ENCODE measurements around the gene EIF4G3. TPM values are rescaled to one million over a fixed set of nuclear protein-coding genes. Genes with fewer than 3 reads are reported as not detected.
"Not testable (repeated sequence)": the region's sequence is repeated elsewhere in the genome, so short reads cannot be mapped to it uniquely, and the experiment has no call there.

The EIF4G3 gene
- total RNA-seq, 1 donor from 2014 or later, result 66.0 TPM

- intact Hi-C loops (cut with micrococcal nuclease), result no loop called here
- H3K27me3 Mint-ChIP-seq (ENCODE audit: low read depth), result no peaks in the 10 kb centered on the region
Observed at GRCh38 chr1:21042929-21043605, 133.6 kb downstream of the EIF4G3 start.

GRCh38 chr1:21041541-21041940 lies 135.2 kb downstream of the EIF4G3 start:
- Mint-ChIP-seq H3K9me3 (no peaks in the 10 kb centered on the region), H3K4me1 (ENCODE audit: low read depth) (peaks cover 8% of the 10 kb centered on the region), H3K27me3 (ENCODE audit: low read depth) (no peaks in the 10 kb centered on the region), H3K36me3 (ENCODE audit: low read depth) (peaks cover 25% of the 10 kb centered on the region), H3K4me3 (ENCODE audit: low read depth) (no peak overlapping the region), H3K27ac (no peak overlapping the region)
- DNase-seq (ENCODE audit: low spot score), result no peak
- intact Hi-C loops (cut with micrococcal nuclease), result no loop called here

More at GRCh38 chr1:21042929-21043605, 133.6 kb downstream of the EIF4G3 start:
- Mint-ChIP-seq H3K36me3 (ENCODE audit: low read depth) (peaks cover 25% of the 10 kb centered on the region), H3K27ac (no peak overlapping the region), H3K4me3 (ENCODE audit: low read depth) (no peak overlapping the region), H3K9me3 (no peaks in the 10 kb centered on the region), H3K4me1 (ENCODE audit: low read depth) (peaks cover 8% of the 10 kb centered on the region)
- DNase-seq (ENCODE audit: low spot score), result no peak

- H3K27me3 Mint-ChIP-seq (ENCODE audit: low read depth), result no peaks in the 10 kb centered on the region
- peaks cover 5% of the 10 kb centered on the region for H3K4me1 Mint-ChIP-seq (ENCODE audit: low read depth)
- no peak overlapping the region for H3K4me3 Mint-ChIP-seq (ENCODE audit: low read depth)
- H3K27ac Mint-ChIP-seq, result no peak overlapping the region
- peaks cover 28% of the 10 kb centered on the region for H3K36me3 Mint-ChIP-seq (ENCODE audit: low read depth)
- no peaks in the 10 kb centered on the region for H3K9me3 Mint-ChIP-seq
- intact Hi-C loops (cut with micrococcal nuclease), result no loop called here
- no peak for DNase-seq (ENCODE audit: low spot score)
Observed at GRCh38 chr1:21037091-21037490, 139.6 kb downstream of the EIF4G3 start.

GRCh38 chr1:21035794-21036193 lies 140.9 kb downstream of the EIF4G3 start:
- no peak overlapping the region for H3K27ac Mint-ChIP-seq
- peaks cover 24% of the 10 kb centered on the region for H3K36me3 Mint-ChIP-seq (ENCODE audit: low read depth)
- no peaks in the 10 kb centered on the region for H3K9me3 Mint-ChIP-seq
- intact Hi-C loops (cut with micrococcal nuclease), result no loop called here
- H3K4me3 Mint-ChIP-seq (ENCODE audit: low read depth), result no peak overlapping the region
- no peaks in the 10 kb centered on the region for H3K27me3 Mint-ChIP-seq (ENCODE audit: low read depth)
- H3K4me1 Mint-ChIP-seq (ENCODE audit: low read depth), result peaks cover 4% of the 10 kb centered on the region
- DNase-seq (ENCODE audit: low spot score), result no peak

GRCh38 chr1:21034725-21035628 lies 141.7 kb downstream of the EIF4G3 start:
- H3K36me3 Mint-ChIP-seq (ENCODE audit: low read depth), result peaks cover 26% of the 10 kb centered on the region
- DNase-seq (ENCODE audit: low spot score), result no peak
- no peaks in the 10 kb centered on the region for H3K9me3 Mint-ChIP-seq
- peaks cover 4% of the 10 kb centered on the region for H3K4me1 Mint-ChIP-seq (ENCODE audit: low read depth)
- H3K4me3 Mint-ChIP-seq (ENCODE audit: low read depth), result no peak overlapping the region
- intact Hi-C loops (cut with micrococcal nuclease), result no loop called here
- H3K27me3 Mint-ChIP-seq (ENCODE audit: low read depth), result no peaks in the 10 kb centered on the region
- H3K27ac Mint-ChIP-seq, result no peak overlapping the region

- peaks cover 9% of the 10 kb centered on the region for H3K4me1 Mint-ChIP-seq (ENCODE audit: low read depth)
- no peak for DNase-seq (ENCODE audit: low spot score)
- intact Hi-C loops (cut with micrococcal nuclease), result no loop called here
- no peaks in the 10 kb centered on the region for H3K9me3 Mint-ChIP-seq
- no peak overlapping the region for H3K4me3 Mint-ChIP-seq (ENCODE audit: low read depth)
- no peak overlapping the region for H3K27ac Mint-ChIP-seq
- peaks cover 28% of the 10 kb centered on the region for H3K36me3 Mint-ChIP-seq (ENCODE audit: low read depth)
- no peaks in the 10 kb centered on the region for H3K27me3 Mint-ChIP-seq (ENCODE audit: low read depth)
Observed at GRCh38 chr1:21032741-21033140, 144.0 kb downstream of the EIF4G3 start.

GRCh38 chr1:21030181-21030580 lies 146.5 kb downstream of the EIF4G3 start:
- H3K4me1 Mint-ChIP-seq (ENCODE audit: low read depth), result peaks cover 11% of the 10 kb centered on the region
- no peaks in the 10 kb centered on the region for H3K27me3 Mint-ChIP-seq (ENCODE audit: low read depth)
- H3K27ac Mint-ChIP-seq, result no peak overlapping the region
- intact Hi-C loops (cut with micrococcal nuclease), result no loop called here
- DNase-seq (ENCODE audit: low spot score), result no peak
- no peak overlapping the region for H3K4me3 Mint-ChIP-seq (ENCODE audit: low read depth)
- no peaks in the 10 kb centered on the region for H3K9me3 Mint-ChIP-seq
- H3K36me3 Mint-ChIP-seq (ENCODE audit: low read depth), result peaks cover 30% of the 10 kb centered on the region

GRCh38 chr1:21028520-21029145 lies 148.1 kb downstream of the EIF4G3 start:
- H3K4me1 Mint-ChIP-seq (ENCODE audit: low read depth), result peaks cover 11% of the 10 kb centered on the region
- no peaks in the 10 kb centered on the region for H3K27me3 Mint-ChIP-seq (ENCODE audit: low read depth)
- no peak overlapping the region for H3K27ac Mint-ChIP-seq
- peaks cover 33% of the 10 kb centered on the region for H3K36me3 Mint-ChIP-seq (ENCODE audit: low read depth)
- DNase-seq (ENCODE audit: low spot score), result no peak
- H3K4me3 Mint-ChIP-seq (ENCODE audit: low read depth), result no peak overlapping the region
- intact Hi-C loops (cut with micrococcal nuclease), result no loop called here
- no peaks in the 10 kb centered on the region for H3K9me3 Mint-ChIP-seq

GRCh38 chr1:21027805-21028204 lies 148.9 kb downstream of the EIF4G3 start:
- DNase-seq (ENCODE audit: low spot score), result no peak
- H3K9me3 Mint-ChIP-seq, result no peaks in the 10 kb centered on the region
- intact Hi-C loops (cut with micrococcal nuclease), result no loop called here
- H3K27me3 Mint-ChIP-seq (ENCODE audit: low read depth), result no peaks in the 10 kb centered on the region
- no peak overlapping the region for H3K4me3 Mint-ChIP-seq (ENCODE audit: low read depth)
- no peak overlapping the region for H3K27ac Mint-ChIP-seq
- peaks cover 11% of the 10 kb centered on the region for H3K4me1 Mint-ChIP-seq (ENCODE audit: low read depth)
- H3K36me3 Mint-ChIP-seq (ENCODE audit: low read depth), result peaks cover 33% of the 10 kb centered on the region

GRCh38 chr1:21024918-21025317 lies 151.8 kb downstream of the EIF4G3 start:
- DNase-seq (ENCODE audit: low spot score), result no peak
- Mint-ChIP-seq H3K36me3 (ENCODE audit: low read depth) (peaks cover 25% of the 10 kb centered on the region), H3K27me3 (ENCODE audit: low read depth) (no peaks in the 10 kb centered on the region), H3K9me3 (no peaks in the 10 kb centered on the region), H3K4me3 (ENCODE audit: low read depth) (no peak overlapping the region), H3K4me1 (ENCODE audit: low read depth) (peaks cover 23% of the 10 kb centered on the region), H3K27ac (no peak overlapping the region)
- intact Hi-C loops (cut with micrococcal nuclease), result no loop called here

- H3K9me3 Mint-ChIP-seq; H3K27me3 Mint-ChIP-seq (ENCODE audit: low read depth); DNase-seq (ENCODE audit: low spot score); H3K4me3 Mint-ChIP-seq (ENCODE audit: low read depth); intact Hi-C loops (cut with micrococcal nuclease); H3K27ac Mint-ChIP-seq: not testable (repeated sequence)
- Mint-ChIP-seq H3K36me3 (ENCODE audit: low read depth) (peaks cover 23% of the 10 kb centered on the region), H3K4me1 (ENCODE audit: low read depth) (peaks cover 23% of the 10 kb centered on the region)
Observed at GRCh38 chr1:21024136-21024896, 152.4 kb downstream of the EIF4G3 start.

GRCh38 chr1:21022279-21023040 lies 154.2 kb downstream of the EIF4G3 start:
- intact Hi-C loops (cut with micrococcal nuclease), result loop anchor here (1.0 kb wide), 2 partner anchors 30 to 90 kb away; no protein-coding TSS in a partner anchor
- peak overlapping the region; percentile 86 for H3K27ac Mint-ChIP-seq
- no peaks in the 10 kb centered on the region for H3K27me3 Mint-ChIP-seq (ENCODE audit: low read depth)
- DNase-seq (ENCODE audit: low spot score), result no peak
- H3K4me1 Mint-ChIP-seq (ENCODE audit: low read depth), result peaks cover 15% of the 10 kb centered on the region
- peaks cover 16% of the 10 kb centered on the region for H3K36me3 Mint-ChIP-seq (ENCODE audit: low read depth)
- peak overlapping the region; percentile 48 for H3K4me3 Mint-ChIP-seq (ENCODE audit: low read depth)
- no peaks in the 10 kb centered on the region for H3K9me3 Mint-ChIP-seq

All from activated T-helper 2 cell treated with anti-CD3 and anti-CD28 coated beads, Interferon-gamma antibody, Interleukin-2, Interleukin-4, amounts not matched to agents 10 μg/mL and 5 μg/mL and 100 μg/mL, durations not matched to agents 14 hours and 24 hours and 36 hours (primary cell).